Measurements from ENCODE around the gene KCTD3.

DNA sequence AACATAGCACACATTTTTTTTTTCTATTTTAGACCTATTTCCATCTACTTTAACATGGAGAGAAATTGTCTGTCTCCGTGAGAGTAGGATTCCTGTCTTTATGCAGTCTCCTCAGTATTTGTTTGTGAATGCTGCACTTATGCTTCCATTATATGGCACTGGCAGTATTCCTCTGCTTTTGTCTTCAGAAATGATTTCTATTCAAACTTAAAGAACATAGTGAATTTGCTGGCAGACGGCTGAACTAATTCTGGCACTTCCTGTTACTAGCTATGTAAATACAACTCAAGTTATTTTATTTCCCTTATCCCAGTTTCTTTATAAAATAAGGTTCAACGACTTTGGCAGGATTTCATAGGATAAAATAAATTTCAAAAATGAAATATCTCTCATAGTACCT is 45.3 kb downstream of the KCTD3 start:
- no peak for TF ChIP-seq CTCF (IDR thresholded peaks at IDR 0.05)
- TF ChIP-seq POLR2A (IDR thresholded peaks at IDR 0.05): no peak

Data from thyroid gland (tissue), 4 donors.